Measurements from ENCODE around the gene CPLX4.
A peak's percentile ranks its signal among the peaks of the same experiment; 100 is the strongest.

The CPLX4 gene

DNA sequence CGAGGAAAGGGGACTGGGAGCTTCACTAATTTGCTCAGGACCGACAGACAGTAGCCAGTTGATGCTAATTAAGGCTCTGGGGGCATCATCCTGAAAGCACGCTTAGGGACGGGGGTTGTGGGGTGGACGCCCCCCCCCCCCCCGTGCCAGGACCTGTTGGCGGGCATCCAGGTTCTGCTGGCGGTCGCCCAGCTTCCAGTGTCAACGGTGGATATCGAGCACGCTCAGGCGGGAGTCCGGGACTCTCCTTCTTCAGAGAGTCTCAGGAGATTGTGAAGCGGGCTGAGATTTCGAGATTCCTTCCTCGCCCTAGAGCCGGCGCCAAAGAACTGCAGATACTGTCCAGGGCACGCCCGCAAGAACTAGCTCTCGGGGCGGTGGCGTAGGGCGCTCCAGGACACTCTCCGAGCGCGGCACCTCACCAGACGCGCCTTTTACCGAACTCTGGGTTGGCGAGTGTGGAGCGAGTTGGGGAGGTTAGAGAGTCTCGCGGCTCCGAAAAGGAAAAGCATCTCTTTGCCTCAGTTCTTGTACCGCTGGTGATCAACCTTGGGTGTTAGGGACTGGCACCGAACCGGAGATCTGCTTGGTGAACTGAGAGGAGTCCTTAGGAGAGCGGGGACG is 50.8 kb downstream of the CPLX4 start (continued):
- TF ChIP-seq, protein P1, sequence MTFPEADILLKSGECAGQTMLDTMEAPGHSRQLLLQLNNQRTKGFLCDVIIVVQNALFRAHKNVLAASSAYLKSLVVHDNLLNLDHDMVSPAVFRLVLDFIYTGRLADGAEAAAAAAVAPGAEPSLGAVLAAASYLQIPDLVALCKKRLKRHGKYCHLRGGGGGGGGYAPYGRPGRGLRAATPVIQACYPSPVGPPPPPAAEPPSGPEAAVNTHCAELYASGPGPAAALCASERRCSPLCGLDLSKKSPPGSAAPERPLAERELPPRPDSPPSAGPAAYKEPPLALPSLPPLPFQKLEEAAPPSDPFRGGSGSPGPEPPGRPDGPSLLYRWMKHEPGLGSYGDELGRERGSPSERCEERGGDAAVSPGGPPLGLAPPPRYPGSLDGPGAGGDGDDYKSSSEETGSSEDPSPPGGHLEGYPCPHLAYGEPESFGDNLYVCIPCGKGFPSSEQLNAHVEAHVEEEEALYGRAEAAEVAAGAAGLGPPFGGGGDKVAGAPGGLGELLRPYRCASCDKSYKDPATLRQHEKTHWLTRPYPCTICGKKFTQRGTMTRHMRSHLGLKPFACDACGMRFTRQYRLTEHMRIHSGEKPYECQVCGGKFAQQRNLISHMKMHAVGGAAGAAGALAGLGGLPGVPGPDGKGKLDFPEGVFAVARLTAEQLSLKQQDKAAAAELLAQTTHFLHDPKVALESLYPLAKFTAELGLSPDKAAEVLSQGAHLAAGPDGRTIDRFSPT (tag by site-specific recombination; IDR thresholded peaks at IDR 0.05): no peak
- no peak for TF ChIP-seq ZNF341 (tag by site-specific recombination; IDR thresholded peaks at IDR 0.05; ENCODE audit: low read depth)
- TF ChIP-seq, protein P2, sequence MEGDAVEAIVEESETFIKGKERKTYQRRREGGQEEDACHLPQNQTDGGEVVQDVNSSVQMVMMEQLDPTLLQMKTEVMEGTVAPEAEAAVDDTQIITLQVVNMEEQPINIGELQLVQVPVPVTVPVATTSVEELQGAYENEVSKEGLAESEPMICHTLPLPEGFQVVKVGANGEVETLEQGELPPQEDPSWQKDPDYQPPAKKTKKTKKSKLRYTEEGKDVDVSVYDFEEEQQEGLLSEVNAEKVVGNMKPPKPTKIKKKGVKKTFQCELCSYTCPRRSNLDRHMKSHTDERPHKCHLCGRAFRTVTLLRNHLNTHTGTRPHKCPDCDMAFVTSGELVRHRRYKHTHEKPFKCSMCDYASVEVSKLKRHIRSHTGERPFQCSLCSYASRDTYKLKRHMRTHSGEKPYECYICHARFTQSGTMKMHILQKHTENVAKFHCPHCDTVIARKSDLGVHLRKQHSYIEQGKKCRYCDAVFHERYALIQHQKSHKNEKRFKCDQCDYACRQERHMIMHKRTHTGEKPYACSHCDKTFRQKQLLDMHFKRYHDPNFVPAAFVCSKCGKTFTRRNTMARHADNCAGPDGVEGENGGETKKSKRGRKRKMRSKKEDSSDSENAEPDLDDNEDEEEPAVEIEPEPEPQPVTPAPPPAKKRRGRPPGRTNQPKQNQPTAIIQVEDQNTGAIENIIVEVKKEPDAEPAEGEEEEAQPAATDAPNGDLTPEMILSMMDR (tag by site-specific recombination; IDR thresholded peaks at IDR 0.05): peak; percentile 38; the same call in 1 of the 2 replicates
- TF ChIP-seq ZNF548 (tag by site-specific recombination; IDR thresholded peaks at IDR 0.05): no peak
- TF ChIP-seq ZNF645 (tag by site-specific recombination; IDR thresholded peaks at IDR 0.05): no peak
- no peak for TF ChIP-seq ZNF629 (tag by site-specific recombination; IDR thresholded peaks at IDR 0.05)

DNA sequence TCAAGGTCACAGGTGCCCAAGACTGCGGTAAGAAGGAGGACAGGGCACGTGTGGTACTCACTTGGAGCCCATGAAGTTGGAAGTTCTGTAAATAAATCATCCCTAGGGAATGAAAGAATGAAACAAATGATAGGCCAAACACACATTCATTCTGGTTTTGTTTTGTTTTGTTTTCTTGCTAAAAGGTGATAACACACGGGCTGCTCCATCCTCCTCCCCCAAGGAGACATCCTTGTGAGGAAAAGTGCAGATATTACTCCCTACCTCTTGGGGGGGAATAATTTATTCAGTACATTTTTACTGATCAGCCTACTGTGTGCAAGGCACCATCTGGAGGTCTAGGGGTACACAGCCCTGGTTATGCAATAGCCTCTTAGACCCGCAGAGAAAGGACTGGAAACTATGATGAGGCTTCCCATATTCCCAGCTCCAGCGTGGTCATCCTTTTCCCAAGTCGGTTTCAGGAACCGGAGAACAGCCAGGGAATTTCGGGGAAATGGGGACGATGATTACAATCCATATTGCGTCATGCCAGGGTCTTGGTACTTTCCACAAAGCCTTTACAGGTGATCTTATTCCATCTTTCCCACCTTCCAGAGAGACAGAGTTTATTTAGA is 51.5 kb downstream of the CPLX4 start:
- CTCF ChIA-PET: interaction anchor here (0.7 to 8.1 kb wide), 10 partner anchors 18 to 1285 kb away, joined by 3 to 46 read pairs (median 3); partner anchors contain the start of gene GRP

GRCh38 chr18:59266459-59266858 is 52.0 kb downstream of the CPLX4 start:
- ChIA-PET POLR2A (interaction anchor here (0.8 kb wide), 1 partner anchor 32 kb away, joined by 8 read pairs; no protein-coding TSS in a partner anchor), CTCF (interaction anchor here (0.7 to 8.1 kb wide), 5 partner anchors 17 to 1285 kb away, joined by 3 to 46 read pairs (median 5); no protein-coding TSS in a partner anchor)
- peaks cover 6% of the 10 kb centered on the region; the same call in 1 of the 2 replicates for H3K4me1 ChIP-seq (ENCODE audit: control insufficient read depth, insufficient read depth, low read length)
- no peak overlapping the region for H3K4me3 ChIP-seq (ENCODE audit: low read depth, low read length)
- no peak overlapping the region for H3K27ac ChIP-seq (ENCODE audit: extremely low read depth, low read depth, low read length)
- no peaks in the 10 kb centered on the region for H3K9me3 ChIP-seq (ENCODE audit: control insufficient read depth, insufficient read depth, low read depth, low read length)
- TF ChIP-seq PRDM2 (tag by site-specific recombination; IDR thresholded peaks at IDR 0.05; ENCODE audit: borderline replicate concordance) (no peak), ZNF2 (tag by site-specific recombination; IDR thresholded peaks at IDR 0.05) (no peak), AEBP2 (tag by site-specific recombination; IDR thresholded peaks at IDR 0.05; ENCODE audit: borderline replicate concordance) (no peak), ZBTB17 (tag by site-specific recombination; IDR thresholded peaks at IDR 0.05) (no peak), ZNF664 (tag by site-specific recombination; IDR thresholded peaks at IDR 0.05) (0 out of 2 replicates have a peak, but pooled peaks have one; percentile 30), ZNF133 (tag by site-specific recombination; IDR thresholded peaks at IDR 0.05) (no peak)
- no peaks in the 10 kb centered on the region for H3K36me3 ChIP-seq (ENCODE audit: control insufficient read depth in 2 of 2, insufficient read depth in 1 of 2, low read length in 2 of 2)

More for the DNA sequence above, 51.5 kb downstream of the CPLX4 start:
- POLR2A ChIA-PET: interaction anchor here (0.8 kb wide), 1 partner anchor 31 kb away, joined by 8 read pairs; no protein-coding TSS in a partner anchor
- Histone ChIP-seq H3K27ac (ENCODE audit: extremely low read depth, low read depth, low read length) (no peak overlapping the region), H3K4me3 (ENCODE audit: low read depth, low read length) (no peak overlapping the region), H3K9me3 (ENCODE audit: control insufficient read depth, insufficient read depth, low read depth, low read length) (no peaks in the 10 kb centered on the region), H3K36me3 (ENCODE audit: control insufficient read depth in 2 of 2, insufficient read depth in 1 of 2, low read length in 2 of 2) (no peaks in the 10 kb centered on the region), H3K4me1 (ENCODE audit: control insufficient read depth, insufficient read depth, low read length) (peaks cover 6% of the 10 kb centered on the region; the same call in 1 of the 2 replicates)
- TF ChIP-seq IKZF3 (tag by site-specific recombination; IDR thresholded peaks at IDR 0.05): peak; percentile 67; the same call in 1 of the 2 replicates
- TF ChIP-seq SETDB1 (IDR thresholded peaks at IDR 0.05; ENCODE audit: insufficient read length, low read length): no peak
- TF ChIP-seq ZNF341 (tag by site-specific recombination; IDR thresholded peaks at IDR 0.05; ENCODE audit: low read depth): peak; percentile 52
- TF ChIP-seq ZNF776 (tag by site-specific recombination; IDR thresholded peaks at IDR 0.05; ENCODE audit: borderline replicate concordance): 0 out of 2 replicates have a peak, but pooled peaks have one; percentile 7
